Skeletal muscle cell (primary cell): Measurements from ENCODE around the gene TNS4.

Experiments used
- DNase-seq: peaks from one replicate; pipeline ENCODE4 v3.0.0-alpha.2; 2010; ENCODE audit warnings: low read depth
- H3K4me3 ChIP-seq: 2 replicates; pipeline ENCODE4 v1.5.1; 2011; ENCODE audit warnings: low read depth, mild to moderate bottlenecking, control low read depth, low read length, moderate library complexity

The TNS4 gene

GRCh38 chr17:40427002-40427491, 74.4 kb downstream of the TNS4 start:
- no peak overlapping the region for H3K4me3 ChIP-seq
- no peak for DNase-seq
